H1 (cell line): Measurements from ENCODE around the gene CELSR1. TPM values are rescaled to one million over a fixed set of nuclear protein-coding genes. Genes with fewer than 3 reads are reported as not detected.

ENCODE experiments used
- CTCF ChIA-PET: fragments of 300-600 bp; sonication (Branson Sonifier 250); formaldehyde crosslinking; loops from one replicate; lab custom pipeline; 2021; ENCODE audit not compliant: partially characterized antibody; lab: Charles Lee
- POLR2A ChIA-PET: fragments of 300-600 bp; sonication (Branson Sonifier 250); formaldehyde crosslinking; loops from one replicate; lab custom pipeline; 2021; ENCODE audit warnings: inconsistent platforms; ENCODE audit not compliant: partially characterized antibody; lab: Charles Lee
- DNase-seq, 2 experiments: peaks; one replicate each; pipeline versions ENCODE4 v3.0.0 to v3.0.0-alpha.2; 2010 to 2022; ENCODE audit warnings: low spot score in 2 of 2, low read depth in 1 of 2, mixed read lengths in 1 of 2
- FAIRE-seq: peaks from 2 replicates; lab custom pipeline; 2011; peaks lifted over from hg19 to GRCh38; lab: Jason Lieb, UNC
- H2AFZ ChIP-seq: 2 replicates; pipeline ENCODE4 v1.8.1; 2012; ENCODE audit warnings: low read length, inconsistent platforms
- H2AK5ac ChIP-seq: 2 replicates; pipeline ENCODE4 v1.6.1; 2013; ENCODE audit warnings: low read depth, low read length
- H2BK120ac ChIP-seq: replicated peaks from 2 replicates; pipeline ENCODE3; 2013; ENCODE audit warnings: low read depth, low read length, inconsistent platforms
- H2BK12ac ChIP-seq: 2 replicates; pipeline ENCODE4 v1.6.1; 2013; ENCODE audit warnings: low read depth, low read length
- H2BK15ac ChIP-seq: 2 replicates; pipeline ENCODE4 v1.6.1; 2013; ENCODE audit warnings: low read length
- H2BK20ac ChIP-seq: 2 replicates; pipeline ENCODE4 v1.6.1; 2013; ENCODE audit warnings: low read length
- H2BK5ac ChIP-seq: 2 replicates; pipeline ENCODE4 v1.6.1; 2013; ENCODE audit warnings: low read depth, low read length
- H3K14ac ChIP-seq: 2 replicates; pipeline ENCODE4 v1.6.1; 2013; ENCODE audit warnings: inconsistent platforms; ENCODE audit not compliant: insufficient read length
- H3K18ac ChIP-seq: 2 replicates; pipeline ENCODE4 v1.6.1; 2013; ENCODE audit warnings: low read length; ENCODE audit errors: extremely low read depth
- H3K23ac ChIP-seq: 2 replicates; pipeline ENCODE4 v1.6.1; 2013; ENCODE audit warnings: inconsistent platforms; ENCODE audit not compliant: insufficient read length
- H3K23me2 ChIP-seq: 2 replicates; pipeline ENCODE4 v1.6.1; 2013; ENCODE audit warnings: low read depth, low read length
- H3K27ac ChIP-seq: 2 replicates; pipeline ENCODE4 v1.6.1; 2011; ENCODE audit warnings: low read depth, low read length, inconsistent platforms
- H3K27me3 ChIP-seq, 4 experiments: replicated peaks in 1 of 4; 1 replicate in 1 of 4; 2 replicates in 3 of 4; pipeline versions ENCODE4 v1.6.1 to v1.8.1; 2011 to 2013; ENCODE audit warnings: low read length in 3 of 4, mild to moderate bottlenecking in 3 of 4, inconsistent platforms in 2 of 4, mixed read lengths in 2 of 4, moderate library complexity in 1 of 4; ENCODE audit not compliant: control insufficient read depth in 3 of 4, insufficient read depth in 3 of 4; ENCODE audit errors: extremely low read depth in 1 of 4
- H3K36me3 ChIP-seq, 4 experiments: 2 replicates each; pipeline versions ENCODE4 v1.6.1 to v1.8.1; 2011 to 2013; ENCODE audit warnings: mild to moderate bottlenecking in 4 of 4, low read length in 3 of 4, moderate library complexity in 2 of 4, control low read depth in 1 of 4, inconsistent platforms in 1 of 4; ENCODE audit not compliant: insufficient read depth in 4 of 4, control insufficient read depth in 2 of 4
- H3K4ac ChIP-seq: replicated peaks from 2 replicates; pipeline ENCODE3; 2013; ENCODE audit warnings: low read length, low read depth, mixed read lengths, inconsistent platforms; ENCODE audit not compliant: insufficient read length
- H3K4me1 ChIP-seq, 4 experiments: replicated peaks in 1 of 4; 1 replicate in 1 of 4; 2 replicates in 3 of 4; pipeline versions ENCODE4 v1.6.1 to v1.8.1; 2011 to 2013; ENCODE audit warnings: low read length in 3 of 4, inconsistent platforms in 2 of 4, mixed read lengths in 1 of 4; ENCODE audit not compliant: insufficient read depth in 4 of 4, control insufficient read depth in 3 of 4
- H3K4me2 ChIP-seq, 2 experiments: 2 replicates each; pipeline versions ENCODE4 v1.6.1 to v1.8.1; 2011 to 2013; ENCODE audit warnings: low read depth in 2 of 2, low read length in 2 of 2, control low read depth in 1 of 2, inconsistent platforms in 1 of 2, mild to moderate bottlenecking in 1 of 2; ENCODE audit not compliant: insufficient read depth in 1 of 2
- H3K4me3 ChIP-seq, 4 experiments: fragments of 200-600, 300-600 bp in 1 of 4; sonication (generic), shearing (Covaris generic), sonication (Bioruptor Twin) in 1 of 4; 2 replicates each; pipeline versions ENCODE4 v1.5.1 to v1.8.1; 2011 to 2016; ENCODE audit warnings: low read length in 4 of 4, low read depth in 3 of 4, control low read depth in 2 of 4, inconsistent platforms in 2 of 4, mild to moderate bottlenecking in 2 of 4, mixed read lengths in 1 of 4, moderate library complexity in 1 of 4; ENCODE audit not compliant: insufficient read depth in 2 of 4; ENCODE audit errors: extremely low read depth in 1 of 4
- H3K56ac ChIP-seq: replicated peaks from 2 replicates; pipeline ENCODE3; 2013; ENCODE audit warnings: low read depth, mild to moderate bottlenecking, mixed read lengths, low read length, inconsistent platforms; ENCODE audit not compliant: insufficient read length
- H3K79me1 ChIP-seq: 2 replicates; pipeline ENCODE4 v1.6.1; 2013; ENCODE audit warnings: low read depth, low read length, control low read depth
- H3K79me2 ChIP-seq, 2 experiments: 2 replicates each; pipeline versions ENCODE4 v1.6.1 to v1.8.1; 2012 to 2013; ENCODE audit warnings: low read length in 2 of 2, mild to moderate bottlenecking in 2 of 2, inconsistent platforms in 1 of 2; ENCODE audit not compliant: insufficient read depth in 2 of 2, control insufficient read depth in 1 of 2
- H3K9ac ChIP-seq, 4 experiments: replicated peaks in 1 of 4; 1 replicate in 1 of 4; 2 replicates in 3 of 4; pipeline versions ENCODE4 v1.6.1 to v1.8.1; 2011 to 2013; ENCODE audit warnings: low read depth in 3 of 4, low read length in 3 of 4, control low read depth in 2 of 4, mild to moderate bottlenecking in 2 of 4, moderate library complexity in 2 of 4, inconsistent platforms in 1 of 4; ENCODE audit errors: extremely low read depth in 1 of 4
- H3K9me3 ChIP-seq, 2 experiments: 2 replicates each; pipeline versions ENCODE4 v1.6.1 to v1.8.1; 2012 to 2013; ENCODE audit warnings: mild to moderate bottlenecking in 2 of 2, moderate library complexity in 2 of 2, control low read depth in 1 of 2, inconsistent platforms in 1 of 2, low read depth in 1 of 2, low read length in 1 of 2, mixed read lengths in 1 of 2; ENCODE audit not compliant: insufficient read depth in 2 of 2
- H4K20me1 ChIP-seq, 2 experiments: replicated peaks in 1 of 2; 2 replicates each; pipeline versions ENCODE3 to v1.8.1; 2011 to 2013; ENCODE audit warnings: inconsistent platforms in 2 of 2, low read length in 2 of 2, mild to moderate bottlenecking in 1 of 2; ENCODE audit not compliant: insufficient read depth in 2 of 2, control insufficient read depth in 1 of 2
- H4K5ac ChIP-seq: 2 replicates; pipeline ENCODE4 v1.6.1; 2013; ENCODE audit warnings: low read length, low read depth, mixed read lengths, inconsistent platforms; ENCODE audit not compliant: insufficient read length
- H4K8ac ChIP-seq: 2 replicates; pipeline ENCODE4 v1.8.0; 2013; ENCODE audit warnings: mild to moderate bottlenecking, moderate library complexity, low read length, inconsistent platforms; ENCODE audit not compliant: insufficient read depth; ENCODE audit errors: extremely low read depth
- H4K91ac ChIP-seq: replicated peaks from 2 replicates; pipeline ENCODE3; 2013; ENCODE audit warnings: low read length, mixed read lengths, inconsistent platforms; ENCODE audit not compliant: insufficient read length
- CREB1 ChIP-seq: IDR thresholded peaks from 2 replicates; pipeline ENCODE4 v1.6.1; 2012; ENCODE audit warnings: inconsistent platforms
- PHF8 ChIP-seq: fragments of 200-600 bp; sonication (generic); conservative IDR thresholded peaks from 2 replicates; pipeline ENCODE4 v1.7.1; 2012; ENCODE audit warnings: low read depth, mild to moderate bottlenecking, inconsistent platforms, low read length, moderate library complexity
- SIN3A ChIP-seq, 2 experiments: IDR thresholded peaks in 1 of 2; conservative IDR thresholded peaks in 1 of 2; 2 replicates each; pipeline ENCODE4 v1.6.1; 2011 to 2012; ENCODE audit warnings: low read length in 2 of 2, improper control_type of control experiment in 1 of 2, low read depth in 1 of 2, mild to moderate bottlenecking in 1 of 2
- TAF7 ChIP-seq: optimal IDR thresholded peaks from 2 replicates; pipeline ENCODE3; 2011; ENCODE audit warnings: low read depth, mild to moderate bottlenecking, inconsistent platforms, low read length, moderate library complexity, borderline replicate concordance
- YY1 ChIP-seq: IDR thresholded peaks from 2 replicates; pipeline ENCODE4 v1.6.1; 2011; ENCODE audit warnings: low read depth, mild to moderate bottlenecking, low read length
- WGBS, 2 experiments: shearing (Covaris generic) in 1 of 2; methylation state at CpG; one replicate each; pipeline versions ENCODE4 v1.1.6 to v1.1.7; 2013 to 2015; ENCODE audit warnings: low lambda C conversion rate in 2 of 2, mixed read lengths in 2 of 2, inconsistent platforms in 1 of 2, low coverage in 1 of 2, missing lambda C conversion rate in 1 of 2; ENCODE audit not compliant: insufficient replicate concordance in 2 of 2, insufficient coverage in 1 of 2, insufficient read length in 1 of 2; ENCODE audit errors: extremely low coverage in 1 of 2, missing lambda C conversion rate in 1 of 2; 5-methylcytosine and 5-hydroxymethylcytosine counted together
- polyA plus RNA-seq, 7 experiments: library from polyadenylated mRNA; depleted of rRNA in 3 of 7; stranded (reverse) in 5 of 7; unstranded in 2 of 7; fragments of >200 nt in 5 of 7; fragments of 200-250 nt in 2 of 7; gene quantifications; 1 replicate in 5 of 7; 2 replicates in 1 of 7; 4 replicates in 1 of 7; pipeline versions ENCODE4 v1.2.1 to v1.2.3, GENCODE V29; 2011 to 2013; ENCODE audit warnings: missing spikeins in 2 of 7, mixed read lengths in 2 of 7
- total RNA-seq: library from RNA; stranded (reverse); fragmentation: NEBNext Ultra II Directional; extraction: Animal tissue kit (Norgen Biotek cat#: 25700); gene quantifications from 2 replicates; pipeline ENCODE4 v1.2.1, GENCODE V29; 2021

The CELSR1 gene
- total and polyA plus RNA-seq, 2 of the 8 experiments (the other 6 are each of a cell fraction or from before 2014, with no cell fraction given) = 9.0 to 12.4 TPM

DNA sequence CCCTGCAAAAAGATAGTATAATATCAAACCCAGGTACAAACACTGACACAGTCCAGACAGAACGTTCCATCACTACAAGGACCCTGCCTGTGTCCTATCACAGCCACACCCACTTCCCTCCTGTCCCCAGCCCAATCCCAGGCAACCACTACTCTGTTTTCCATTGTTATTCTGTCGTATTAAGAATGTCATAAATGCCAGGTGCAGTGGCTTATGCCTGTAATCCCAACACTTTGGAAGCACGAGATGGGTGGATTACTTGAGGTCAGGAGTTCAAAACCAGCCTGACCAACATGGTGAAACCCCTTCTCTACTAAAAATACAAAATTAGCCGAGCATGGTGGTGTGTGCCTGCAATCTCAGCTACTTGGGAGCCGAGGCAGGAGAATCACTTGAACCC, 112.9 kb downstream of the CELSR1 start:
- TF ChIP-seq TAF7 (no peak), YY1 (no peak), CREB1 (no peak), PHF8 (no peak), SIN3A (conservative IDR thresholded peaks at IDR 0.05 in 1 of 2, IDR thresholded peaks at IDR 0.05 in 1 of 2; ENCODE audit: low read depth in 1 of 2, low read length in 2 of 2) (no peak)
- 91% methylated on average over 5 of the region's 5 CpGs; no CpG with 5 or more reads in 1 of the 2 experiments for WGBS, 2 experiments
- Histone ChIP-seq H3K9me3 (no peaks in the 10 kb centered on the region), H2BK15ac (no peak overlapping the region), H3K4ac (no peak overlapping the region), H3K9ac (no peak overlapping the region), H4K5ac (no peak overlapping the region), H3K79me1 (no peaks in the 10 kb centered on the region), H3K23me2 (no peaks in the 10 kb centered on the region), H3K4me1 (no peaks in the 10 kb centered on the region), H4K20me1 (peaks cover 2 to 12% of the 10 kb centered on the region in 2 experiments), H3K4me3 (no peak overlapping the region), H3K79me2 (no peaks in the 10 kb centered on the region), H4K91ac (no peak overlapping the region), H3K18ac (no peak overlapping the region), H2BK120ac (no peak overlapping the region), H2AK5ac (no peak overlapping the region), H2BK12ac (no peak overlapping the region), H3K14ac (no peak overlapping the region), H4K8ac (no peak overlapping the region), H3K56ac (no peak overlapping the region), H2BK5ac (no peak overlapping the region), H2AFZ (no peak overlapping the region), H3K27me3 (no peaks in the 10 kb centered on the region), H3K4me2 (no peak overlapping the region), H3K27ac (no peak overlapping the region), H3K36me3 (no peaks in the 10 kb centered on the region), H2BK20ac (no peak overlapping the region), H3K23ac (no peak overlapping the region)
- no peak for FAIRE-seq
- CTCF ChIA-PET = no interaction called here
- POLR2A ChIA-PET = no interaction called here
- no peak for DNase-seq
